ENCODE data around the gene ZNF784. TPM values are rescaled to one million over a fixed set of nuclear protein-coding genes. Genes with fewer than 3 reads are reported as not detected.

The ZNF784 gene
- total and polyA plus RNA-seq, 9 of the 15 experiments (the other 6 are each of a cell fraction or from before 2014, with no cell fraction given), result 0.14 to 6.1 (median 2.1) TPM

- TF ChIP-seq MGA (IDR thresholded peaks at IDR 0.05) (no peak), CHD1 (IDR thresholded peaks at IDR 0.05; ENCODE audit: low read length) (no peak), CAMTA2 (CRISPR knock-in tag; conservative IDR thresholded peaks at IDR 0.05) (no peak), NFYB (IDR thresholded peaks at IDR 0.05; ENCODE audit: extremely low read depth, insufficient read length) (no peak), ZNF146 (CRISPR knock-in tag; IDR thresholded peaks at IDR 0.05; ENCODE audit: unreplicated experiment) (no peak), E2F1 (CRISPR knock-in tag; IDR thresholded peaks at IDR 0.05) (no peak), SRSF3 (IDR thresholded peaks at IDR 0.05; ENCODE audit: insufficient read depth, low read length) (no peak), POLR2B (IDR thresholded peaks at IDR 0.05; ENCODE audit: low read depth, partially characterized antibody) (no peak), ZBTB11 (CRISPR knock-in tag; IDR thresholded peaks at IDR 0.05) (no peak), MAX (CRISPR knock-in tag; IDR thresholded peaks at IDR 0.05) (no peak), FOXM1 (IDR thresholded peaks at IDR 0.05; ENCODE audit: low read depth) (no peak), FOXM1 (CRISPR knock-in tag; IDR thresholded peaks at IDR 0.05; ENCODE audit: low read depth) (no peak)
These were observed 5.9 kb downstream of the ZNF784 start (continued) for GRCh38 chr19:55618426-55618825.

All from K562 (cell line).